PC-3 (cell line): Measurements from ENCODE around the gene RPL27A. TPM values are rescaled to one million over a fixed set of nuclear protein-coding genes. Genes with fewer than 3 reads are reported as not detected.

Source experiments
- ATAC-seq: fragments of 200-7000 bp; cut with Tn5 transposase; 2 replicates; pipeline ENCODE4 v1.9.1; 2020; ENCODE audit warnings: mild to moderate bottlenecking, moderate library complexity
- BruUV-seq: library from RNA; stranded (reverse); fragments of 400-500 nt; replicated peaks from 2 replicates; lab custom pipeline; 2021; lab: Mats Ljungman, UMichigan
- CTCF ChIA-PET: fragments of 300-600 bp; sonication (Branson Sonifier 250); formaldehyde crosslinking; loops from one replicate; lab custom pipeline; 2022; ENCODE audit warnings: antibody characterized with exemption; lab: Charles Lee
- POLR2A ChIA-PET: fragments of 300-600 bp; sonication (Branson Sonifier 250); formaldehyde crosslinking; loops from one replicate; lab custom pipeline; 2022; ENCODE audit warnings: antibody characterized with exemption; ENCODE audit not compliant: unreplicated experiment; lab: Charles Lee
- DNase-seq: peaks from one replicate; pipeline ENCODE4 v3.0.0-alpha.2; 2015
- H2AFZ ChIP-seq: fragments of 300-600 bp; sonication (generic); 2 replicates; pipeline ENCODE4 v1.6.0; 2016; ENCODE audit warnings: antibody characterized with exemption, low read length
- H3F3A ChIP-seq: fragments of 300-600 bp; sonication (generic); one replicate; pipeline ENCODE4 v1.6.0; 2017; ENCODE audit warnings: antibody characterized with exemption, low read length, control low read depth, mild to moderate bottlenecking; ENCODE audit not compliant: unreplicated experiment
- H3K27ac ChIP-seq: fragments of 300-600 bp; sonication (generic); 2 replicates; pipeline ENCODE4 v1.5.1; 2016; ENCODE audit warnings: mild to moderate bottlenecking, low read length
- H3K27me3 ChIP-seq: fragments of 300-600 bp; sonication (generic); 2 replicates; pipeline ENCODE4 v1.6.1; 2016; ENCODE audit warnings: low read length, mixed read lengths
- H3K36me3 ChIP-seq: fragments of 300-600 bp; sonication (generic); 2 replicates; pipeline ENCODE4 v1.6.1; 2016; ENCODE audit warnings: low read depth, mixed run types, low read length, mixed read lengths
- H3K4me1 ChIP-seq: fragments of 300-600 bp; sonication (generic); 2 replicates; pipeline ENCODE4 v1.5.1; 2016; ENCODE audit warnings: low read length; ENCODE audit not compliant: insufficient read depth
- H3K4me2 ChIP-seq: fragments of 300-600 bp; sonication (generic); 2 replicates; pipeline ENCODE4 v1.6.0; 2016; ENCODE audit warnings: low read length
- H3K4me3 ChIP-seq: fragments of 300-600 bp; sonication (generic); 2 replicates; pipeline ENCODE4 v1.5.1; 2016; ENCODE audit warnings: mild to moderate bottlenecking, low read length, mixed read lengths
- H3K79me2 ChIP-seq: fragments of 300-600 bp; sonication (generic); 2 replicates; pipeline ENCODE4 v1.6.1; 2017; ENCODE audit warnings: low read length, mixed read lengths
- H3K9ac ChIP-seq: fragments of 300-600 bp; sonication (generic); 2 replicates; pipeline ENCODE4 v1.6.0; 2016; ENCODE audit warnings: mild to moderate bottlenecking, low read length
- H3K9me2 ChIP-seq: fragments of 300-600 bp; sonication (generic); replicated peaks from 2 replicates; pipeline ENCODE4 v1.6.1; 2016; ENCODE audit warnings: mixed run types, low read length, mixed read lengths
- H3K9me3 ChIP-seq: fragments of 300-600 bp; sonication (generic); 2 replicates; pipeline ENCODE4 v1.6.1; 2016; ENCODE audit warnings: low read length, mixed read lengths
- H4K20me1 ChIP-seq: fragments of 300-600 bp; sonication (generic); 2 replicates; pipeline ENCODE4 v1.6.1; 2016; ENCODE audit warnings: low read length, mixed read lengths
- CTCF ChIP-seq: fragments of 300-600 bp; sonication (generic); conservative IDR thresholded peaks from 2 replicates; pipeline ENCODE4 v1.5.1; 2017; ENCODE audit warnings: antibody characterized with exemption, low read depth, mild to moderate bottlenecking, low read length
- EZH2 ChIP-seq: fragments of 300-600 bp; sonication (generic); IDR thresholded peaks from one replicate; pipeline ENCODE4 v1.6.1; 2017; ENCODE audit warnings: antibody characterized with exemption, mild to moderate bottlenecking, low read length; ENCODE audit not compliant: unreplicated experiment
- EZH2phosphoT487 ChIP-seq: fragments of 300-600 bp; sonication (generic); IDR thresholded peaks from 2 replicates; pipeline ENCODE4 v1.6.1; 2018; ENCODE audit warnings: mild to moderate bottlenecking, antibody characterized with exemption, low read length, borderline replicate concordance
- intact Hi-C: fragments of 100-400 bp; cut with micrococcal nuclease; formaldehyde crosslinking; loops from 2 replicates; pipeline ENCODE4 v1.9.0; 2023
- total RNA-seq: library from RNA; depleted of rRNA; stranded (reverse); fragments of >200 nt; gene quantifications from 2 replicates; pipeline ENCODE4 v1.2.3, GENCODE V29; 2014

Gene RPL27A
- total RNA-seq, 1 experiment from 2014 or later: 1,132 TPM

GRCh38 chr11:8720868-8721608 lies 38.4 kb downstream of the RPL27A start:
- TF ChIP-seq EZH2 (no peak), EZH2phosphoT487 (no peak), CTCF (no peak)
- Histone ChIP-seq H3K27ac (peak overlapping the region; percentile 98), H4K20me1 (no peaks in the 10 kb centered on the region), H3K79me2 (0 out of 2 replicates have a peak, but pooled peaks cover 4% of the 10 kb centered on the region), H3K27me3 (no peaks in the 10 kb centered on the region), H3K36me3 (no peaks in the 10 kb centered on the region), H3K4me1 (peaks cover 62% of the 10 kb centered on the region), H3K9me3 (no peaks in the 10 kb centered on the region), H3K4me3 (peak overlapping the region; percentile 35; the same call in 1 of the 2 replicates), H3F3A (peaks cover 14% of the 10 kb centered on the region), H3K9me2 (no peaks in the 10 kb centered on the region), H3K9ac (peak overlapping the region; percentile 79), H2AFZ (no peak overlapping the region), H3K4me2 (peak overlapping the region; percentile 77)
- CTCF ChIA-PET: interaction anchor here (0.6 kb wide), 1 partner anchor 116 kb away, joined by 3 read pairs; no protein-coding TSS in a partner anchor
- POLR2A ChIA-PET: no interaction called here
- ATAC-seq (peak; percentile 13), DNase-seq (peak; percentile 92)
- intact Hi-C loops: no loop called here
- TSS peak; percentile 40 for BruUV-seq

- intact Hi-C loops: no loop called here
- H3K79me2 ChIP-seq: no peaks in the 10 kb centered on the region
- ChIA-PET CTCF (interaction anchor here (0.6 kb wide), 1 partner anchor 117 kb away, joined by 3 read pairs; no protein-coding TSS in a partner anchor), POLR2A (interaction anchor here (0.5 kb wide), 1 partner anchor 24 kb away, joined by 3 read pairs; no protein-coding TSS in a partner anchor)
- ATAC-seq: no peak
- BruUV-seq: no TSS peak
- H3K4me2 ChIP-seq: peak overlapping the region; percentile 77
- no peaks in the 10 kb centered on the region for H4K20me1 ChIP-seq
- no peaks in the 10 kb centered on the region for H3K27me3 ChIP-seq
- H3K4me1 ChIP-seq: peaks cover 60% of the 10 kb centered on the region
- H3K36me3 ChIP-seq: no peaks in the 10 kb centered on the region
- H3F3A ChIP-seq: peaks cover 14% of the 10 kb centered on the region
- H2AFZ ChIP-seq: no peak overlapping the region
- peak overlapping the region; percentile 79 for H3K9ac ChIP-seq
- no peaks in the 10 kb centered on the region for H3K9me3 ChIP-seq
- H3K9me2 ChIP-seq: no peaks in the 10 kb centered on the region
- H3K4me3 ChIP-seq: peak overlapping the region; percentile 35; the same call in 1 of the 2 replicates
- TF ChIP-seq EZH2: no peak
- TF ChIP-seq CTCF: no peak
- TF ChIP-seq EZH2phosphoT487: no peak
- no peak for DNase-seq
- H3K27ac ChIP-seq: peak overlapping the region; percentile 98
Observed at GRCh38 chr11:8721609-8722500, 39.3 kb downstream of the RPL27A start.
